Neural progenitor cell (in vitro differentiated cells): Measurements from ENCODE around the gene GALR1. TPM values are rescaled to one million over a fixed set of nuclear protein-coding genes. Genes with fewer than 3 reads are reported as not detected.
A peak's percentile ranks its signal among the peaks of the same experiment; 100 is the strongest.

Source experiments
- DNase-seq: peaks from one replicate; pipeline ENCODE4 v3.0.0-alpha.2; 2016; ENCODE audit warnings: low spot score
- H2AFZ ChIP-seq: fragments of 200-600 bp; sonication (generic); replicated peaks from 2 replicates; pipeline ENCODE4 v1.6.1; 2016; ENCODE audit warnings: antibody characterized with exemption
- H3F3A ChIP-seq: fragments of 200-600 bp; sonication (generic); 2 replicates; pipeline ENCODE4 v1.6.1; 2016; ENCODE audit warnings: antibody characterized with exemption, low read depth
- H3K27ac ChIP-seq: fragments of 200-600 bp; sonication (generic); 2 replicates; pipeline ENCODE4 v1.5.1; 2016; ENCODE audit warnings: mild to moderate bottlenecking
- H3K27me3 ChIP-seq: fragments of 200-600 bp; sonication (generic); 2 replicates; pipeline ENCODE4 v1.6.1; 2016; ENCODE audit warnings: mild to moderate bottlenecking, moderate library complexity
- H3K36me3 ChIP-seq: fragments of 200-600 bp; sonication (generic); 2 replicates; pipeline ENCODE4 v1.5.1; 2016
- H3K4me1 ChIP-seq: fragments of 200-600 bp; sonication (generic); 2 replicates; pipeline ENCODE4 v1.6.1; 2016; ENCODE audit warnings: mixed run types
- H3K4me2 ChIP-seq: fragments of 200-600 bp; sonication (generic); 2 replicates; pipeline ENCODE4 v1.6.1; 2016
- H3K4me3 ChIP-seq: fragments of 200-600 bp; sonication (generic); 2 replicates; pipeline ENCODE4 v1.5.1; 2016
- H3K79me2 ChIP-seq: fragments of 200-600 bp; sonication (generic); 2 replicates; pipeline ENCODE4 v1.6.1; 2016; ENCODE audit warnings: low read depth
- H3K9ac ChIP-seq: fragments of 200-600 bp; sonication (generic); 2 replicates; pipeline ENCODE4 v1.6.1; 2016
- H3K9me3 ChIP-seq: fragments of 200-600 bp; sonication (generic); 2 replicates; pipeline ENCODE4 v1.5.1; 2016; ENCODE audit warnings: low read depth
- H4K20me1 ChIP-seq: fragments of 200-600 bp; sonication (generic); 2 replicates; pipeline ENCODE4 v1.6.1; 2016; ENCODE audit warnings: low read depth
- H3K27ac Mint-ChIP-seq: 3 replicates; pipeline ENCODE4 v1.8.0; 2021; ENCODE audit warnings: mixed read lengths
- H3K27me3 Mint-ChIP-seq: 2 replicates; pipeline ENCODE4 v1.8.0; 2022; ENCODE audit warnings: low read depth, mild to moderate bottlenecking, inconsistent platforms, moderate library complexity, mixed read lengths; ENCODE audit not compliant: insufficient read depth
- H3K36me3 Mint-ChIP-seq: 3 replicates; pipeline ENCODE4 v1.8.0; 2021; ENCODE audit warnings: mixed read lengths
- H3K4me1 Mint-ChIP-seq: 3 replicates; pipeline ENCODE4 v1.8.0; 2021; ENCODE audit warnings: mixed read lengths
- H3K4me3 Mint-ChIP-seq: 3 replicates; pipeline ENCODE4 v1.8.0; 2021; ENCODE audit warnings: mild to moderate bottlenecking, moderate library complexity, mixed read lengths
- H3K9me3 Mint-ChIP-seq: 3 replicates; pipeline ENCODE4 v1.8.0; 2020; ENCODE audit warnings: mixed read lengths
- EZH2 ChIP-seq: fragments of 200-600 bp; sonication (generic); IDR thresholded peaks from 2 replicates; pipeline ENCODE4 v1.6.1; 2017; ENCODE audit warnings: antibody characterized with exemption, mild to moderate bottlenecking, moderate library complexity
- EZH2phosphoT487 ChIP-seq: fragments of 200-600 bp; sonication (generic); IDR thresholded peaks from 2 replicates; pipeline ENCODE4 v1.6.1; 2017; ENCODE audit warnings: antibody characterized with exemption
- total RNA-seq: library from RNA; depleted of rRNA; stranded (reverse); fragments of >200 nt; gene quantifications from 2 replicates; pipeline ENCODE4 v1.2.3, GENCODE V29; 2015; ENCODE audit warnings: low replicate concordance
- TF ChIP-seq, protein P1 (sequence below): fragments of 200-600 bp; sonication (generic); IDR thresholded peaks from 2 replicates; pipeline ENCODE4 v1.5.1; 2017; ENCODE audit warnings: antibody characterized with exemption, mild to moderate bottlenecking

The GALR1 gene
- total RNA-seq, 1 donor from 2014 or later: not detected

- Histone ChIP-seq H3K9ac (no peak overlapping the region), H3K4me3 (no peak overlapping the region), H2AFZ (no peak overlapping the region), H3K79me2 (no peaks in the 10 kb centered on the region), H4K20me1 (no peaks in the 10 kb centered on the region), H3K4me1 (no peaks in the 10 kb centered on the region), H3K9me3 (no peaks in the 10 kb centered on the region), H3K4me2 (no peak overlapping the region), H3K27me3 (no peaks in the 10 kb centered on the region), H3F3A (no peaks in the 10 kb centered on the region), H3K27ac (no peak overlapping the region), H3K36me3 (no peaks in the 10 kb centered on the region)
- Mint-ChIP-seq H3K36me3 (no peaks in the 10 kb centered on the region), H3K9me3 (no peaks in the 10 kb centered on the region), H3K4me3 (no peak overlapping the region), H3K4me1 (peaks cover 9% of the 10 kb centered on the region), H3K27ac (no peak overlapping the region), H3K27me3 (peaks cover 5% of the 10 kb centered on the region)
- peak; percentile 42 for DNase-seq
- no peak for TF ChIP-seq EZH2
- TF ChIP-seq, protein P1, sequence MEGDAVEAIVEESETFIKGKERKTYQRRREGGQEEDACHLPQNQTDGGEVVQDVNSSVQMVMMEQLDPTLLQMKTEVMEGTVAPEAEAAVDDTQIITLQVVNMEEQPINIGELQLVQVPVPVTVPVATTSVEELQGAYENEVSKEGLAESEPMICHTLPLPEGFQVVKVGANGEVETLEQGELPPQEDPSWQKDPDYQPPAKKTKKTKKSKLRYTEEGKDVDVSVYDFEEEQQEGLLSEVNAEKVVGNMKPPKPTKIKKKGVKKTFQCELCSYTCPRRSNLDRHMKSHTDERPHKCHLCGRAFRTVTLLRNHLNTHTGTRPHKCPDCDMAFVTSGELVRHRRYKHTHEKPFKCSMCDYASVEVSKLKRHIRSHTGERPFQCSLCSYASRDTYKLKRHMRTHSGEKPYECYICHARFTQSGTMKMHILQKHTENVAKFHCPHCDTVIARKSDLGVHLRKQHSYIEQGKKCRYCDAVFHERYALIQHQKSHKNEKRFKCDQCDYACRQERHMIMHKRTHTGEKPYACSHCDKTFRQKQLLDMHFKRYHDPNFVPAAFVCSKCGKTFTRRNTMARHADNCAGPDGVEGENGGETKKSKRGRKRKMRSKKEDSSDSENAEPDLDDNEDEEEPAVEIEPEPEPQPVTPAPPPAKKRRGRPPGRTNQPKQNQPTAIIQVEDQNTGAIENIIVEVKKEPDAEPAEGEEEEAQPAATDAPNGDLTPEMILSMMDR: no peak
- TF ChIP-seq EZH2phosphoT487: no peak
These were observed 46.6 kb upstream of the GALR1 start for GRCh38 chr18:77203071-77203470.

- Histone ChIP-seq H3K9me3 (no peaks in the 10 kb centered on the region), H3K9ac (no peak overlapping the region), H3K4me3 (no peak overlapping the region), H4K20me1 (no peaks in the 10 kb centered on the region), H3F3A (no peaks in the 10 kb centered on the region), H2AFZ (no peak overlapping the region), H3K79me2 (no peaks in the 10 kb centered on the region), H3K27ac (no peak overlapping the region), H3K36me3 (no peaks in the 10 kb centered on the region), H3K27me3 (no peaks in the 10 kb centered on the region), H3K4me1 (no peaks in the 10 kb centered on the region), H3K4me2 (no peak overlapping the region)
- H3K36me3 Mint-ChIP-seq: no peaks in the 10 kb centered on the region
- no peak overlapping the region for H3K27ac Mint-ChIP-seq
- no peak for DNase-seq
- H3K9me3 Mint-ChIP-seq: no peaks in the 10 kb centered on the region
- TF ChIP-seq, protein P1: no peak
- peaks cover 9% of the 10 kb centered on the region for H3K4me1 Mint-ChIP-seq
- H3K27me3 Mint-ChIP-seq: peaks cover 5% of the 10 kb centered on the region
- H3K4me3 Mint-ChIP-seq: no peak overlapping the region
These were observed 45.8 kb upstream of the GALR1 start for GRCh38 chr18:77203851-77204250.

GRCh38 chr18:77205769-77206168, 43.9 kb upstream of the GALR1 start:
- H3K36me3 ChIP-seq: no peaks in the 10 kb centered on the region
- H3K79me2 ChIP-seq: no peaks in the 10 kb centered on the region
- H3K36me3 Mint-ChIP-seq: no peaks in the 10 kb centered on the region
- H3K9ac ChIP-seq: no peak overlapping the region
- H3K4me3 Mint-ChIP-seq: no peak overlapping the region
- H3K9me3 Mint-ChIP-seq: no peaks in the 10 kb centered on the region
- no peak overlapping the region for H3K27ac Mint-ChIP-seq
- no peak for DNase-seq
- no peak overlapping the region for H3K27ac ChIP-seq
- no peaks in the 10 kb centered on the region for H3F3A ChIP-seq
- no peak overlapping the region for H3K4me2 ChIP-seq
- peaks cover 5% of the 10 kb centered on the region for H3K27me3 Mint-ChIP-seq
- H3K4me3 ChIP-seq: no peak overlapping the region
- no peaks in the 10 kb centered on the region for H4K20me1 ChIP-seq
- peaks cover 9% of the 10 kb centered on the region for H3K4me1 Mint-ChIP-seq
- H2AFZ ChIP-seq: no peak overlapping the region
- no peaks in the 10 kb centered on the region for H3K4me1 ChIP-seq
- no peaks in the 10 kb centered on the region for H3K9me3 ChIP-seq
- no peaks in the 10 kb centered on the region for H3K27me3 ChIP-seq
- TF ChIP-seq EZH2: no peak
- TF ChIP-seq EZH2phosphoT487: no peak
- TF ChIP-seq, protein P1: no peak
